ENCODE data around the gene SMURF1. TPM values are rescaled to one million over a fixed set of nuclear protein-coding genes. Genes with fewer than 3 reads are reported as not detected.
"Not testable (repeated sequence)": the region's sequence is repeated elsewhere in the genome, so short reads cannot be mapped to it uniquely, and the experiment has no call there.

The SMURF1 gene
- total RNA-seq, 2 donors from 2014 or later: 28.2 to 28.4 TPM

DNA sequence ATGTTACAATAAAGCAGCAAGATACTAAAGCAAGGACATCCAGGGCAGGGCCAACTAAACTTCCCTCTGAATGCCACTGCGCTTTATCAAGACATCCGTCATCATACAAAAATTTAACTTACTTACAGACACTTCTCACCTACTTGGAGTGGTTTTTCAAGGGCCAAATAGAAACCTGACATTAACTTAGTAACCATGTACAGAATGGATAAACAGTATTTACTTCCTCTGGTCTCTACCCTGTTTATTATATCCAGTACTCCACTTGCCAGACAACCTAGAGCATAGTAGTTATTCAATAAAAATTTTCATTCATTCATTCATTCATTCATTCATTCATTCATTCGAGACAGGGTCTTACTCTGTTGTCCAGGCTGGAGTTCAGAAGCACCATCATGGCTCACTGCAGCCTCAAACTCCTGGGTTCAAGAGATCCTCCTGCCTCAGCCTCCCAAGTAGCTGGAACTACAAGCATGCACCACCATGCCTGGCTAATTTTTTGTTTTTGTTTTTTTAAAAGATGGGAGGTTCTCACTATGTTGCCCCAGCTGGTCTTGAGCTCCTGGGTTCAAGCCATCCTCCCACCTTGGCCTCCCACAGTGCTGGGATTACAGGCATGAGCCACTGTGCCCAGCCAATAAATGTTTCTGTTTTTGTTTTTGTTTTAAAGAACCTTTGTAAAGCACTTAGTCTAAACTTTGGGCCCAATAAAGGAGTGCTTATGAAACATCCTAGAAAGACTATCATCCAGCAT lies 19.0 kb downstream of the SMURF1 start:
- intact Hi-C loops (cut with DNase I, micrococcal nuclease): no loop called here
- ATAC-seq (no peak), DNase-seq (no peak)

DNA sequence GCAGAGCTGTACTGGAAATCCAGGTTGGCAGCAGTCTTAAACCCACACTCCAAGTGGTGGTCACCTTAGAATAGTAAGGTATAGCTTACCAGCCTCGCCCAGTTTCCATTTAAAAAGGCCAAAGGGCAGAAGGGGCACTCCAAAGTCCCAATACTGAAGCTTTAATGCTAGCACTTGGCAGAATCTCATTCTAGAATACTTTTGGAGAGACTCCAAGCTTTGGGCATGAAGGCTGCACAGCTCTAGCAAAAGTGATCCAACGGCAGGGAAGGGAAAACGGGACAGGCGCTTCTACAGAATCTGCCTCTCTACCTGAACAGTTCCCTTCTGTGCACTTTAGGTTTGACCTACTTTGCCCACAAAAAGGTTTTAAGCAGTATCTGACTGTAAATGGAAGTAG lies 19.7 kb downstream of the SMURF1 start:
- DNase-seq: no peak
- ATAC-seq: peak; percentile 18
- intact Hi-C loops (cut with DNase I, micrococcal nuclease): no loop called here

GRCh38 chr7:99123571-99124033 lies 20.3 kb downstream of the SMURF1 start:
- intact Hi-C loops (cut with DNase I, micrococcal nuclease): no loop called here
- no peak for DNase-seq
- no peak for ATAC-seq

- no peak for DNase-seq
- intact Hi-C loops (cut with DNase I, micrococcal nuclease): no loop called here
- no peak for ATAC-seq
These were observed 21.1 kb downstream of the SMURF1 start for GRCh38 chr7:99122762-99123161.

GRCh38 chr7:99121496-99122021 lies 22.3 kb downstream of the SMURF1 start:
- intact Hi-C loops (cut with DNase I, micrococcal nuclease): no loop called here
- DNase-seq: no peak
- no peak for ATAC-seq

DNA sequence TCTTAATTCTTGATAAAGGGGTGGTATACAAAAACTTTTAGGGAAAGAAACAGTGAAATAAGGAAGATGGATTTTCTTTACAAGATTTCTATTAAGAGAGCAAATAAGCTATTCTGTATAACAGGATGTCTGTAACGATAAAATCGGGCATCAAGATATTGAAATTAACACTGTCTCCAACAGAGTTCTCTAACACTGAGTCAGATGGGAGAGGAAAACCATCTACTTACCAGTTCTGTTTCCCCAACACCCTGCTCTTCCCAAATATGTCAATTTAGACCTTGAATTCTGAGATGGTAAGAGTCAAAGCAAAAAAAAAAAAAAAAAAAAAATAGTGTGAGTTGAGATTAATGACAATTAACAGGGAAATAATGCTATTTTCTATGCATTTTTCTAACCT lies 23.0 kb downstream of the SMURF1 start:
- DNase-seq (no peak), ATAC-seq (no peak)
- intact Hi-C loops (cut with DNase I, micrococcal nuclease): no loop called here

DNA sequence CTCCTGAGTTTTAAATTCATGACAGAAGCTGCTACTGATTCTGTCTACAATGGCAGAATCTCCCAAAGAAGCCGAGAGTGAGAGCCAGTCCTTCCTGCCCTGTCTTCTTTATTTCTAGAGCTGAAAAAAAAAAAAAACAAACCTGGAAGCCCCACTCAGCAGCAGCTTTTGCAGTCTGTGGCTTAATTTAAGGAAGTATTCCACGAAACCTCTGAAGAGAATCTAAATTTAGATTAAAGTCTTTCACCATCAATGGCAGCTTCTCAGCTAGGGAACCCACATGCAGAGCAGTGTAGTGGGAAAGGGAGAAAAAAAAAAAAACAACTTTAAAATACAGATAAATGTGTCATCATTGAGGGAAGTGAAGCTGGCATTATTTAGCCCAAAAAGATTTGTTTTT lies 23.4 kb downstream of the SMURF1 start:
- no peak for ATAC-seq
- intact Hi-C loops (cut with DNase I, micrococcal nuclease): no loop called here

DNA sequence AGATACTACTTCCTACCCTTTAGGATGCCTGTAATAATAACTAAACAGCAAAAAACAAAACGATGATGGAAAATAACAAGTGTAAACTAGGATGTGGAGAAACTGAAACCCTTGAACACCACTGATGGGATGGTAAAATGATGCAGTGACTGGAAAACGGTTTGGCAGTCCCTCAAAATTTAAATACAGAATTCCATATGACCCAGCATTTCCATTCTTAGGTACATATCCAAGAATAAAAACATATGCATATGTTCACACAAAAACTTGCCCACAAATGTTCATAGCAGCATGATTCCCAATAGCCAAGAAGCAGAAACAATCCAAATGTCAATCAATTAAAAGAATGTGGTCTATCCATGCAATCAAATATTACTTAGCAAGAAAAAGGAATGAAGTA lies 25.8 kb downstream of the SMURF1 start:
- intact Hi-C loops (cut with DNase I, micrococcal nuclease): no loop called here
- ATAC-seq: no peak

More for the DNA sequence above, 23.4 kb downstream of the SMURF1 start:
- no peak for DNase-seq

GRCh38 chr7:99116144-99116543 lies 27.8 kb downstream of the SMURF1 start:
- ATAC-seq (no peak), DNase-seq (no peak)
- intact Hi-C loops (cut with DNase I, micrococcal nuclease): no loop called here

More for the DNA sequence above, 25.8 kb downstream of the SMURF1 start:
- no peak for DNase-seq

DNA sequence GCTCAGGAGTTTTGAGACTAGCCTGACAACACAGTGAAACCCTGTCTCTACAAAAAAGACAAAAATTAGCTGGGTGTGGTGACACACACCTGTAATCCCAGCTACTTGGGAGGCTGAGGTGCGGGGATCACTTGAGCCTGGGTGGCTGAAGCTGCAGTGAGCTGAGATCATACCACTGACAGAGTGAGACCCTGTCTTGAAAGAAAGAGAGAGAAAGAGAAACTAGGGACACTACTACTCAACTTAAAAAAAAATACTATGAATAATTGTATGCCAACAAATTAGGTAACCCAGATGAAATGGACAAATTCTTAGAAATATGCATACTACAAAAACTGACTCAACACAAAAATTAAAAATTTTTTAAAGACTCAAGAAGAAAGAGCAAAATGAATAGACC lies 28.5 kb downstream of the SMURF1 start:
- ATAC-seq (no peak), DNase-seq (no peak)
- intact Hi-C loops (cut with DNase I, micrococcal nuclease): no loop called here

DNA sequence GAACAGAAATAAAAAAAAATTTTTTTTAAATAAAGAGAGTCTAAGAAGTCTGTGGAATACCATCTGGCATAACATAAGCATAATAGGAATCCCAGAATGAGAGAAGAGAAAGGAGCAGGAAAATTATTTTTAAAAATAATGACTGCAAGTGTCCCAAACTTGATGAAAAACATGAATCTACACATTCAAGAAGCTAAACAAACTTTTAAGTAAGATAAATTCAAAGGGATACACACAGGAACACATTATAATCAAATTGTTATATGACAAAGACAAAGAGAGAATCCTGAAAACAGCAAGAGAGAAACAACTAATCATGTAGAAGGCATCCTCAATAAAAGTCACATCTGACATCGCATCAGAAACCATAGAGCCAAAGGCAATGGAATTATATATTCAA lies 30.9 kb downstream of the SMURF1 start:
- intact Hi-C loops (cut with DNase I, micrococcal nuclease): no loop called here
- ATAC-seq (no peak), DNase-seq (no peak)

GRCh38 chr7:99112097-99112496 lies 31.8 kb downstream of the SMURF1 start:
- DNase-seq (no peak), ATAC-seq (peak; percentile 98)
- intact Hi-C loops (cut with DNase I, micrococcal nuclease): no loop called here

DNA sequence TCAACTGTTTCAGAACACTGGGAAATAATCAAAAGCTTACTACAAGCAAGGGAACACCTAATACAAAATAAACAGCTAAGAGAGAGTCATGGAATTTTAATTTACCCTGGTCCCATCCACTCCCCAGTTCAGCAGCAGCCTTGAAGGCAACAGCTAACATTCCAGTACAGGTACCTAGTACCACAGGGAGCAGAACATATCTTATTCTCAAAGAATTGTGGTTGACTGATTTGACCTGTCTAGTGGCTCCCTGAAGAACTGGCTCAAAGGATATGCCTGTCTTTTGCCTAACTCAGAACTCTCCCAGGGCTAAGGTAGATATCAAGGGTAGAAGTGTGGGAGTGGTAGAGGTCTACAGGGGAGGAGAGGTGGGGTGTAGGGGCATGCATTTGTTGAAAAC lies 32.3 kb downstream of the SMURF1 start:
- intact Hi-C loops (cut with DNase I, micrococcal nuclease): no loop called here
- ATAC-seq (peak; percentile 39), DNase-seq (no peak)

DNA sequence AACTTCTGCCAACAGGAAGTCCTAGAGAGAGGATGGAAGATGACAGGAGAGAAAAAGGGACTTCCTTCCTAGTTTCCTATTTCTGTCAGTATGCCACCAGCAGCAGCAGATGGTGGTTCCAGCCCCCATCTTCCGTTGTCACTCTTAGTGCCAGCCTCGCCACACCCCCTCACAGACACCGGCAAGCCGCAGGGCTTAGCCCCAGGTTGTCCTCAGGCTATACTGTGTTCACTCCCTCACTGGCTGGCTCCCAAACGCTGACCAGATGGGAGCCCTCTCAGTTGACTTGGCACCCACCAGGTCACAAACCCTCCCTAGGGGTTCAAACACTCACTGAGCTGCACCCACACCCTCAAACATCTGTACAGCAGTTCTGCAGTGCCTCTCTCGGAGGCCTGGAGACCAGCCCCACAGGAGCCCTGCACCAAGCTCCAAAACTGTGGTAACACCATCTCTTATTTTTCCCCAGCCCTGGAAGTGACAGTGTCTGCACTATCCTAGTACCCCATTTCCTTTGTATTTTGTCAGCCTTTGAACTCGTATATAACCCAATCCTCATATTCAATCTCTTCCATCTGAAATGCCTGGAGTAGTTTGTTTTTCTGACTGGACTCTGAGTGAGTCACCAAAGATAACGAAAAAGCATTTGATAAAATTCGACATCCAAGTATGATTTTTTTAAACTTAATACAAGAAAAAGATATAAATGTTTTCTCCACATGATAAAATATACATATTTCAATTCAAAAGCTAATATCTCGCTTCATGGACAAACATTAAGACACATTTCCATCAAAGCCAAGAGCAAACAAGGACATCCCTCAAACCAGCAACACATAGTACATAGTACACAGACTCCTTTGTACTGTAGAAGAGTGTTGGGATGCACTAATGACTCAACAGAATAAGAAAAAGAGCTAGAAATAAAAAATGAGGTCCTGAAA lies 34.5 kb downstream of the SMURF1 start:
- DNase-seq (no peak), ATAC-seq (no peak)
- intact Hi-C loops (cut with DNase I, micrococcal nuclease): no loop called here

GRCh38 chr7:99108613-99109012 lies 35.3 kb downstream of the SMURF1 start:
- intact Hi-C loops (cut with DNase I, micrococcal nuclease): no loop called here
- ATAC-seq (no peak), DNase-seq (no peak)

DNA sequence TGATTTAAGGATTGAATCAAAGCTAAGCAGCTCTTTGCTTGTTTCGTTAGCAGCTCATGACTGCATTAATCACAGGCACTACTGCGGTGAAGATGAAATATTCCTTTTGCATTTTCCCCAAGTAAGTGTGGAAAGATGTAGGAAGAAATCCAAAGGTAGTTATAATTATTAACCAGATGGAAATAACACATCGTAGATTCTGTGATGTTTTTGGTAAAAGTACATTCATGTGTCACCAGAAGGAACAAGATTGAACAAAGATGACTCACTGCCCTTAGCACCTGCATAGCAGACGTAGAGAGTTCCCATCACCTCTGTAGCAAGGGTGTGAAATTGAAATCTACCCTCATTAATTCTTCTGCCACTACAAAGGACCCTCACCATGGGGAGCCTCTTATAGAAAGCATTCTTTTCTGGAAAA lies 37.1 kb downstream of the SMURF1 start:
- ATAC-seq: no peak

DNA sequence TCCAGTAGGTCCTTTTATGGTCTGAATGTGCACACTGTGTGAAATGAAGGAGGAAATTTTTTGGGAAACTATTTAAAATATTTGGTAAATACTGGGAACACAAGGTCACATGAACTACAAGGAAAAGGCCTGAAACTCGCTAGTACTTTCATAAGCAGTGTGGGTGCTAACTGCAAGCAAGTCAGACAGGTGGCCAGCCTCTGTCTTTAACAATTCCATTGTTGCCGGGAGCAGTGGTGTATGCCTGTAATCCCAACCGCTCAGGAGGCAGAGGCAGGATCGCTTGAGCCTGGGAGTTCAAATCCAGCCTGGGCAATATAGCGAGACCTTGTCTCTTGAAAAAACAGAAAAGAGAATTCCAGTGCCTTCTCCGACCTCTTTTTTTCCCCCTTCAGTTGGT lies 37.5 kb downstream of the SMURF1 start:
- no peak for DNase-seq
- intact Hi-C loops (cut with DNase I, micrococcal nuclease): no loop called here
- ATAC-seq: no peak

More for the DNA sequence above, 37.1 kb downstream of the SMURF1 start:
- DNase-seq: no peak
- intact Hi-C loops (cut with DNase I, micrococcal nuclease): no loop called here

DNA sequence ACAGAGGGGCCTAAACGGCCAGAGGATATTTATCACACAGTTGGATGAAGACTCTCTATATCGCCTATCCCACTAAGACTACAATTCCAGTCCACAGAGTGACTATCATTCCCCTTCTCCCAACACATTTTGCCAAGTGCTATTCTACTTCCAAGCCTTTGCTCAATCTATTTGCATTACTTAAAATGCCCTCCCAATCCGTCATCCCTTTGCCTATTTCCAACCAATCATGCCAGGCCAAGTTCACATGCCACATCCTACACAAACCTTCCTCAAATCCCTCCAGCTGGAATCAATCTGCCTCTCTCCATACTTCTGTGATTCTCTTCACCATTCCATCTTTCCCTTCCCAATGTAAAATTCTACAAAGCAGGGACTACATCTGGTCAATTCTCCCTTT lies 38.2 kb downstream of the SMURF1 start:
- intact Hi-C loops (cut with DNase I, micrococcal nuclease): no loop called here
- DNase-seq (no peak), ATAC-seq (no peak)

DNA sequence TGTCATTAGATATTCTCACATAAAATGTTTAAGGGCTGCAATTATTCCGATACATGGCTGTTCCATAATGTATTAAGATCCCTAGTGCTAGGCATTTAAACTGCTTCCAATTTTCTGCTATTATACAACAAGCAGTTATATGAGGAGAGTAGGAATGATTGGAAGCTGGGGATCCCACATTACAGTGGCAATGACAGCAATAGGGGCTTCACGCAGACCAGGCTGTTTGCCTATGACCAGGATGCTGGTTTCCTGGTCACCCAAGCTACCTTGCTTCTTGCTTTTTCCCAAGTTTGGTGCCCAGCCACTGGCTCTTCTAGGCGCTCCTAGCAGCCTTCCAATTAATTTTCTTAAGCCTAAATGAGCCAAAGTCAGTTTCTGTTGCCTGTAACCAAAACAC lies 39.3 kb downstream of the SMURF1 start:
- DNase-seq (no peak), ATAC-seq (no peak)
- intact Hi-C loops (cut with DNase I, micrococcal nuclease): no loop called here

- intact Hi-C loops (cut with DNase I, micrococcal nuclease); ATAC-seq; DNase-seq: not testable (repeated sequence)
These were observed 40.1 kb downstream of the SMURF1 start for GRCh38 chr7:99103836-99104235.
